ENCODE data around the gene ADGRG2. TPM values are rescaled to one million over a fixed set of nuclear protein-coding genes. Genes with fewer than 3 reads are reported as not detected.
"Not testable (repeated sequence)": the region's sequence is repeated elsewhere in the genome, so short reads cannot be mapped to it uniquely, and the experiment has no call there.

Gene ADGRG2
- total RNA-seq, 4 donors from 2014 or later, result 0.11 to 0.16 TPM; not detected in 2

DNA sequence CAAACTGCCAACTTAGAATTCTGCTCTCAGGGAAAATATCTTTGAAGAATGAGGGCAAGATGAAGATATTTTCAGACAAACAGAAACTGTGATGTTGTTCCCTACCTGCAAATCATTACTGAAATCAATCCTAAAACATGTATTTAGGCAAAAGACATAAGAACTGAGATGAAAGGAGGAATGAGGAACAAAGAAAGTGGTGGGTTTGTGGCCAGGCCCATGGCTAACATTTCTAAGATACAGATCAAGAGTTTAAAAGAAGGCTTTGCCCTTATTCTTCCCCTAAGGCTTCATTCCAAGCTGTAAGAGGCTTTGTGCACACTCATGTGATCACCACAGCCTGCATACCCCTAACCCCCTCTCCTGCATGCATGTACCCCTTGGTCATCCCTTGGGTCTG, 46.5 kb downstream of the ADGRG2 start:
- DNase-seq (no peak), ATAC-seq (no peak)
- intact Hi-C loops (cut with DNase I; ENCODE audit: low total_unique reads), result no loop called here
- H3K27me3 ChIP-seq, result no peaks in the 10 kb centered on the region
- H3K9me3 ChIP-seq, result no peaks in the 10 kb centered on the region
- no peaks in the 10 kb centered on the region for H3K4me1 ChIP-seq
- H3K4me3 ChIP-seq, result no peak overlapping the region
- TF ChIP-seq POLR2A (IDR thresholded peaks at IDR 0.05), result no peak
- TF ChIP-seq, protein P1, sequence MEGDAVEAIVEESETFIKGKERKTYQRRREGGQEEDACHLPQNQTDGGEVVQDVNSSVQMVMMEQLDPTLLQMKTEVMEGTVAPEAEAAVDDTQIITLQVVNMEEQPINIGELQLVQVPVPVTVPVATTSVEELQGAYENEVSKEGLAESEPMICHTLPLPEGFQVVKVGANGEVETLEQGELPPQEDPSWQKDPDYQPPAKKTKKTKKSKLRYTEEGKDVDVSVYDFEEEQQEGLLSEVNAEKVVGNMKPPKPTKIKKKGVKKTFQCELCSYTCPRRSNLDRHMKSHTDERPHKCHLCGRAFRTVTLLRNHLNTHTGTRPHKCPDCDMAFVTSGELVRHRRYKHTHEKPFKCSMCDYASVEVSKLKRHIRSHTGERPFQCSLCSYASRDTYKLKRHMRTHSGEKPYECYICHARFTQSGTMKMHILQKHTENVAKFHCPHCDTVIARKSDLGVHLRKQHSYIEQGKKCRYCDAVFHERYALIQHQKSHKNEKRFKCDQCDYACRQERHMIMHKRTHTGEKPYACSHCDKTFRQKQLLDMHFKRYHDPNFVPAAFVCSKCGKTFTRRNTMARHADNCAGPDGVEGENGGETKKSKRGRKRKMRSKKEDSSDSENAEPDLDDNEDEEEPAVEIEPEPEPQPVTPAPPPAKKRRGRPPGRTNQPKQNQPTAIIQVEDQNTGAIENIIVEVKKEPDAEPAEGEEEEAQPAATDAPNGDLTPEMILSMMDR (IDR thresholded peaks at IDR 0.05 in 4 of 5, conservative IDR thresholded peaks at IDR 0.05 in 1 of 5), result no peak
- in situ Hi-C loops (cut with MboI; ENCODE audit: low sequenced_read_pairs in 4 of 4), result no loop called here
- H3K36me3 ChIP-seq, result no peaks in the 10 kb centered on the region
- no peak overlapping the region for H3K27ac ChIP-seq

DNA sequence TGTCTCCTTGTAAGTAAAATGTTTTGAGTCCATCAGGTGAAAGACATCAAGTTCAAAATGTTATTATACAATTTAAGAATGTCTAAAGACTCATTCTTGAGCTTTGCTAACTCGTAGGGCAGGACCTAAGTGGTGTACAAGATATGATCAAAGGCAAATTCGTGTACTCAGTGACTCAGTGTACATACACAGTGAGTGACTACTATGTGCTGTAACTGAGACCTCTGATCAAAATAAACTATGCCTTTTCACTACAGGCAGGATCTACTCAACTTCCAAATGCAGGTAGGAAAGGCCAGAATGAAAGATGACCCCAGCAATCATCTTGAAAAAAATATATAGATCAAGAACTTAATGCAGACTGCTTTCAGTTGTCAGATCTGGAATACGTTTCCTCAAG, 49.9 kb downstream of the ADGRG2 start:
- no peak overlapping the region for H3K27ac ChIP-seq
- TF ChIP-seq POLR2A (IDR thresholded peaks at IDR 0.05), result no peak
- TF ChIP-seq, protein P1 (IDR thresholded peaks at IDR 0.05 in 4 of 5, conservative IDR thresholded peaks at IDR 0.05 in 1 of 5), result no peak
- no peak for ATAC-seq
- no peak for DNase-seq
- no peaks in the 10 kb centered on the region for H3K27me3 ChIP-seq
- H3K9me3 ChIP-seq, result no peaks in the 10 kb centered on the region
- H3K36me3 ChIP-seq, result no peaks in the 10 kb centered on the region
- in situ Hi-C loops (cut with MboI; ENCODE audit: low sequenced_read_pairs in 4 of 4) (no loop called here), intact Hi-C loops (cut with DNase I; ENCODE audit: low total_unique reads) (no loop called here)
- H3K4me1 ChIP-seq, result no peaks in the 10 kb centered on the region
- no peak overlapping the region for H3K4me3 ChIP-seq

DNA sequence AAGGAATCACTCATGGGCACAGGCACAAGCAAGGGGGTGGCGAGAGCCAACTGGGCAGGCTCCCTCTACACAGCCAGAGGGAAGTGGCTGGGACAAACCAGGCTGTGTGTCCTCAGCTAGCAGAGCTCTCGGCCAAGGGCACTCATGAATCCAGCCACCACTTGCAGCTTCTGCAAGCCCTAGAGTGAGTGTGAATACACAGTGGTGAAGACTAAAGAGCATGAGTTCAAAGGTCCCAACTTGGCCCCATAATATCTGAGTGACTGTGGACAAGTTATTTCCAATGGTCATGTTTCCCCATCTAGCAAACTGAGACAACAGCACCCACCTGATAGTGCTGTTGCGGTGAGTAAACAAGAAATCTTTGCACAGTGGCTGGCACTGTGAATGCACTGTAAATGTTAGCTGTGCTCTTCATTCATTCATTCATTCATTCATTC, 51.7 kb downstream of the ADGRG2 start:
- Histone ChIP-seq H3K36me3 (no peaks in the 10 kb centered on the region), H3K4me3 (no peak overlapping the region), H3K27me3 (no peaks in the 10 kb centered on the region), H3K27ac (no peak overlapping the region), H3K4me1 (no peaks in the 10 kb centered on the region), H3K9me3 (no peaks in the 10 kb centered on the region)
- intact Hi-C loops (cut with DNase I; ENCODE audit: low total_unique reads), result no loop called here
- DNase-seq, result no peak
- no peak for ATAC-seq
- no peak for TF ChIP-seq POLR2A (IDR thresholded peaks at IDR 0.05)
- TF ChIP-seq, protein P1 (IDR thresholded peaks at IDR 0.05 in 4 of 5, conservative IDR thresholded peaks at IDR 0.05 in 1 of 5), result no peak
- in situ Hi-C loops (cut with MboI; ENCODE audit: low sequenced_read_pairs in 4 of 4), result no loop called here

DNA sequence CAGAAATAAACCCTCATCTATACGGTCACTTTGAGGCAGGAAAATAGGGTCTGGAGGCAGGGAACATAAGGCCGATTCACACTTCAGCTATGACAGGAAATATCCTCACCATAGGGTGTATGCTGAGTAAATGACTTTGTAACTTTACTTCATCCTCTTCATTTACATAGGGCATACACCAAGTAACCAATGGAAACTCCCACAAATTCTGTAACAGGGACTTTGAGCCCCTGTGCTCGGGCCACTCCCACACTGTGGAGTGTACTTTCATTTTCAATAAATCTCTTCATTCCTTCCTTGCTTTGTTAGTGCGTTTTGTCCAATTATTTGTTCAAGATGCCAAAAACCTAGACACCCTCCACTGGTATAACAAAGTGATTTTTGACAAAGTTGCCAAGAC, 55.3 kb downstream of the ADGRG2 start:
- H3K36me3 ChIP-seq; intact Hi-C loops (cut with DNase I; ENCODE audit: low total_unique reads); in situ Hi-C loops (cut with MboI; ENCODE audit: low sequenced_read_pairs in 4 of 4); H3K27me3 ChIP-seq; DNase-seq; ATAC-seq; H3K27ac ChIP-seq; H3K9me3 ChIP-seq; H3K4me1 ChIP-seq; H3K4me3 ChIP-seq: not testable (repeated sequence)

DNA sequence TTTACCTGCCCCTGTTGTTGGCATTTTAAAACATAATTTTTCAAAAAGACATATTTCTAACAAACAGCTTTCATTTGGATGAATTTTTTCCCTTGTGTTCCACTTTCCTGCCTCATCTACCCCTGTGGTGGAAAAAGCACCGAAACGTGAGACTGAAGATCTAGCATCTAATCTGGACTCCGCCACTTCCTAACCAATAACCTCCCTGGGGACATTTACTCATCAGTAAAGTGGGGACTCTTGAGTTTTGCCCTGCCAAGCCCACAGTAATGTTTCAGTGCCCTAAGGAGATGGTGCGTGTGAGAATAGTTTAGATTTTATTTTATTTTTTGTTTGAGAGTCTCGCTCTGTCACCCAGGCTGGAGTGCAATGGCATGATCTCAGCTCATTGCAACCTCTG, 56.7 kb downstream of the ADGRG2 start:
- DNase-seq (no peak), ATAC-seq (no peak)
- Histone ChIP-seq H3K27me3 (no peaks in the 10 kb centered on the region), H3K27ac (no peak overlapping the region), H3K9me3 (no peaks in the 10 kb centered on the region), H3K36me3 (no peaks in the 10 kb centered on the region), H3K4me1 (no peaks in the 10 kb centered on the region), H3K4me3 (no peak overlapping the region)
- TF ChIP-seq, protein P1 (IDR thresholded peaks at IDR 0.05 in 4 of 5, conservative IDR thresholded peaks at IDR 0.05 in 1 of 5), result no peak
- TF ChIP-seq POLR2A (IDR thresholded peaks at IDR 0.05), result no peak
- intact Hi-C loops (cut with DNase I; ENCODE audit: low total_unique reads) (no loop called here), in situ Hi-C loops (cut with MboI; ENCODE audit: low sequenced_read_pairs in 4 of 4) (no loop called here)
